WTC11 (cell line): ENCODE results near the gene INHBC. TPM values are rescaled to one million over a fixed set of nuclear protein-coding genes. Genes with fewer than 3 reads are reported as not detected.

Source experiments
- ATAC-seq: fragments of 200-7000 bp; cut with Tn5 transposase; 2 replicates; pipeline ENCODE4 v1.10.0; 2021; ENCODE audit warnings: mild to moderate bottlenecking, moderate library complexity
- CTCF ChIA-PET: fragments of 300-600 bp; sonication (Branson Sonifier 250); formaldehyde crosslinking; loops from one replicate; lab custom pipeline; 2021; ENCODE audit warnings: antibody characterized with exemption; lab: Charles Lee
- POLR2A ChIA-PET: fragments of 350-600 bp; sonication (Branson Sonifier 250); formaldehyde crosslinking; loops from one replicate; lab custom pipeline; 2021; ENCODE audit warnings: antibody characterized with exemption; lab: Charles Lee
- DNase-seq: peaks from one replicate; pipeline ENCODE4 v3.0.0; 2021; ENCODE audit warnings: low spot score
- H3K27ac Mint-ChIP-seq: 2 replicates; pipeline ENCODE4 v1.8.0; 2021; ENCODE audit warnings: mixed read lengths
- H3K27me3 Mint-ChIP-seq: 2 replicates; pipeline ENCODE4 v1.8.0; 2021; ENCODE audit warnings: low read depth, mild to moderate bottlenecking, moderate library complexity, mixed read lengths
- H3K36me3 Mint-ChIP-seq: 2 replicates; pipeline ENCODE4 v1.8.0; 2021; ENCODE audit warnings: mixed read lengths
- H3K4me1 Mint-ChIP-seq: 2 replicates; pipeline ENCODE4 v1.8.0; 2022; ENCODE audit warnings: mixed read lengths
- H3K4me3 Mint-ChIP-seq: 2 replicates; pipeline ENCODE4 v1.8.0; 2021; ENCODE audit warnings: mild to moderate bottlenecking, moderate library complexity, mixed read lengths
- H3K9me3 Mint-ChIP-seq: 2 replicates; pipeline ENCODE4 v1.8.0; 2021; ENCODE audit warnings: mixed read lengths
- ATF1 ChIP-seq: sonication (generic); formaldehyde crosslinking; IDR thresholded peaks from 2 replicates; pipeline ENCODE4 v1.8.1; 2023; ENCODE audit warnings: mild to moderate bottlenecking, moderate library complexity, missing genetic modification reagents
- CBFB ChIP-seq: sonication (generic); formaldehyde crosslinking; IDR thresholded peaks from 2 replicates; pipeline ENCODE4 v1.8.1; 2022; ENCODE audit warnings: mild to moderate bottlenecking, low read depth, missing genetic modification reagents
- CDX4 ChIP-seq: fragments of 250-450 bp; sonication (Bioruptor Pico); IDR thresholded peaks from 2 replicates; pipeline ENCODE4 v1.9.0; 2021; ENCODE audit warnings: moderate library complexity, mild to moderate bottlenecking, inconsistent platforms, borderline replicate concordance
- E2F1 ChIP-seq: sonication (generic); formaldehyde crosslinking; IDR thresholded peaks from 2 replicates; pipeline ENCODE4 v1.8.0; 2022; ENCODE audit warnings: mild to moderate bottlenecking, missing genetic modification reagents
- ESRRA ChIP-seq: sonication (generic); formaldehyde crosslinking; IDR thresholded peaks from 2 replicates; pipeline ENCODE4 v1.8.1; 2022; ENCODE audit warnings: mild to moderate bottlenecking, missing genetic modification reagents, borderline replicate concordance
- KAT7 ChIP-seq: sonication (generic); formaldehyde crosslinking; IDR thresholded peaks from 2 replicates; pipeline ENCODE4 v1.8.1; 2023; ENCODE audit warnings: missing genetic modification reagents, mild to moderate bottlenecking, borderline replicate concordance
- MXD4 ChIP-seq: fragments of 250-450 bp; sonication (Bioruptor Pico); IDR thresholded peaks from 2 replicates; pipeline ENCODE4 v1.8.0; 2021; ENCODE audit warnings: mild to moderate bottlenecking, moderate library complexity, borderline replicate concordance
- PREB ChIP-seq: sonication (generic); formaldehyde crosslinking; IDR thresholded peaks from 2 replicates; pipeline ENCODE4 v1.8.1; 2022; ENCODE audit warnings: mild to moderate bottlenecking, missing genetic modification reagents, moderate library complexity, borderline replicate concordance
- PRRX2 ChIP-seq: fragments of 250-450 bp; sonication (Bioruptor Pico); IDR thresholded peaks from 2 replicates; pipeline ENCODE4 v1.8.0; 2021; ENCODE audit warnings: mild to moderate bottlenecking
- SMAD4 ChIP-seq: sonication (generic); formaldehyde crosslinking; IDR thresholded peaks from 2 replicates; pipeline ENCODE4 v1.8.0; 2022; ENCODE audit warnings: mild to moderate bottlenecking, missing genetic modification reagents
- SP1 ChIP-seq: sonication (generic); formaldehyde crosslinking; conservative IDR thresholded peaks from 2 replicates; pipeline ENCODE4 v1.8.1; 2022; ENCODE audit warnings: missing genetic modification reagents
- TP53 ChIP-seq: sonication (generic); formaldehyde crosslinking; IDR thresholded peaks from 2 replicates; pipeline ENCODE4 v1.8.1; 2023; ENCODE audit warnings: mild to moderate bottlenecking, missing genetic modification reagents
- ZNF423 ChIP-seq: fragments of 250-450 bp; sonication (Bioruptor Pico); IDR thresholded peaks from 2 replicates; pipeline ENCODE4 v2.1.2; 2022; ENCODE audit warnings: mild to moderate bottlenecking, moderate library complexity
- ZNF671 ChIP-seq: fragments of 250-450 bp; sonication (Bioruptor Pico); IDR thresholded peaks from 2 replicates; pipeline ENCODE4 v1.8.0; 2021; ENCODE audit warnings: mild to moderate bottlenecking
- total RNA-seq: library from RNA; stranded (reverse); gene quantifications from 3 replicates; pipeline ENCODE4 v1.2.3, GENCODE V29; 2021
- TF ChIP-seq, protein P1 (sequence below): sonication (generic); formaldehyde crosslinking; IDR thresholded peaks from 2 replicates; pipeline ENCODE4 v1.8.1; 2023; ENCODE audit warnings: mild to moderate bottlenecking, missing genetic modification reagents, borderline replicate concordance
- TF ChIP-seq, protein P2 (sequence below): sonication (generic); formaldehyde crosslinking; IDR thresholded peaks from 2 replicates; pipeline ENCODE4 v1.8.0; 2022; ENCODE audit warnings: missing genetic modification reagents
- TF ChIP-seq, protein P3 (sequence below): sonication (generic); formaldehyde crosslinking; IDR thresholded peaks from 2 replicates; pipeline ENCODE4 v1.8.0; 2022; ENCODE audit warnings: mild to moderate bottlenecking, missing genetic modification reagents

The INHBC gene
- total RNA-seq, 1 experiment from 2014 or later, result 0.20 TPM

GRCh38 chr12:57461276-57461916 lies 26.8 kb downstream of the INHBC start:
- no peak for TF ChIP-seq ZNF671 (CRISPR knock-in tag)
- TF ChIP-seq ATF1 (CRISPR knock-in tag), result no peak
- TF ChIP-seq, protein P1, sequence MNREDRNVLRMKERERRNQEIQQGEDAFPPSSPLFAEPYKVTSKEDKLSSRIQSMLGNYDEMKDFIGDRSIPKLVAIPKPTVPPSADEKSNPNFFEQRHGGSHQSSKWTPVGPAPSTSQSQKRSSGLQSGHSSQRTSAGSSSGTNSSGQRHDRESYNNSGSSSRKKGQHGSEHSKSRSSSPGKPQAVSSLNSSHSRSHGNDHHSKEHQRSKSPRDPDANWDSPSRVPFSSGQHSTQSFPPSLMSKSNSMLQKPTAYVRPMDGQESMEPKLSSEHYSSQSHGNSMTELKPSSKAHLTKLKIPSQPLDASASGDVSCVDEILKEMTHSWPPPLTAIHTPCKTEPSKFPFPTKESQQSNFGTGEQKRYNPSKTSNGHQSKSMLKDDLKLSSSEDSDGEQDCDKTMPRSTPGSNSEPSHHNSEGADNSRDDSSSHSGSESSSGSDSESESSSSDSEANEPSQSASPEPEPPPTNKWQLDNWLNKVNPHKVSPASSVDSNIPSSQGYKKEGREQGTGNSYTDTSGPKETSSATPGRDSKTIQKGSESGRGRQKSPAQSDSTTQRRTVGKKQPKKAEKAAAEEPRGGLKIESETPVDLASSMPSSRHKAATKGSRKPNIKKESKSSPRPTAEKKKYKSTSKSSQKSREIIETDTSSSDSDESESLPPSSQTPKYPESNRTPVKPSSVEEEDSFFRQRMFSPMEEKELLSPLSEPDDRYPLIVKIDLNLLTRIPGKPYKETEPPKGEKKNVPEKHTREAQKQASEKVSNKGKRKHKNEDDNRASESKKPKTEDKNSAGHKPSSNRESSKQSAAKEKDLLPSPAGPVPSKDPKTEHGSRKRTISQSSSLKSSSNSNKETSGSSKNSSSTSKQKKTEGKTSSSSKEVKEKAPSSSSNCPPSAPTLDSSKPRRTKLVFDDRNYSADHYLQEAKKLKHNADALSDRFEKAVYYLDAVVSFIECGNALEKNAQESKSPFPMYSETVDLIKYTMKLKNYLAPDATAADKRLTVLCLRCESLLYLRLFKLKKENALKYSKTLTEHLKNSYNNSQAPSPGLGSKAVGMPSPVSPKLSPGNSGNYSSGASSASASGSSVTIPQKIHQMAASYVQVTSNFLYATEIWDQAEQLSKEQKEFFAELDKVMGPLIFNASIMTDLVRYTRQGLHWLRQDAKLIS (CRISPR knock-in tag), result no peak
- 0 out of 2 replicates have a peak, but pooled peaks have one; percentile 35 for TF ChIP-seq ZNF423 (CRISPR knock-in tag)
- TF ChIP-seq PREB (CRISPR knock-in tag), result no peak
- no peak; the same call in 1 of the 2 replicates for TF ChIP-seq SMAD4 (CRISPR knock-in tag)
- TF ChIP-seq CBFB (CRISPR knock-in tag), result no peak
- TF ChIP-seq E2F1, result no peak
- TF ChIP-seq, protein P2, sequence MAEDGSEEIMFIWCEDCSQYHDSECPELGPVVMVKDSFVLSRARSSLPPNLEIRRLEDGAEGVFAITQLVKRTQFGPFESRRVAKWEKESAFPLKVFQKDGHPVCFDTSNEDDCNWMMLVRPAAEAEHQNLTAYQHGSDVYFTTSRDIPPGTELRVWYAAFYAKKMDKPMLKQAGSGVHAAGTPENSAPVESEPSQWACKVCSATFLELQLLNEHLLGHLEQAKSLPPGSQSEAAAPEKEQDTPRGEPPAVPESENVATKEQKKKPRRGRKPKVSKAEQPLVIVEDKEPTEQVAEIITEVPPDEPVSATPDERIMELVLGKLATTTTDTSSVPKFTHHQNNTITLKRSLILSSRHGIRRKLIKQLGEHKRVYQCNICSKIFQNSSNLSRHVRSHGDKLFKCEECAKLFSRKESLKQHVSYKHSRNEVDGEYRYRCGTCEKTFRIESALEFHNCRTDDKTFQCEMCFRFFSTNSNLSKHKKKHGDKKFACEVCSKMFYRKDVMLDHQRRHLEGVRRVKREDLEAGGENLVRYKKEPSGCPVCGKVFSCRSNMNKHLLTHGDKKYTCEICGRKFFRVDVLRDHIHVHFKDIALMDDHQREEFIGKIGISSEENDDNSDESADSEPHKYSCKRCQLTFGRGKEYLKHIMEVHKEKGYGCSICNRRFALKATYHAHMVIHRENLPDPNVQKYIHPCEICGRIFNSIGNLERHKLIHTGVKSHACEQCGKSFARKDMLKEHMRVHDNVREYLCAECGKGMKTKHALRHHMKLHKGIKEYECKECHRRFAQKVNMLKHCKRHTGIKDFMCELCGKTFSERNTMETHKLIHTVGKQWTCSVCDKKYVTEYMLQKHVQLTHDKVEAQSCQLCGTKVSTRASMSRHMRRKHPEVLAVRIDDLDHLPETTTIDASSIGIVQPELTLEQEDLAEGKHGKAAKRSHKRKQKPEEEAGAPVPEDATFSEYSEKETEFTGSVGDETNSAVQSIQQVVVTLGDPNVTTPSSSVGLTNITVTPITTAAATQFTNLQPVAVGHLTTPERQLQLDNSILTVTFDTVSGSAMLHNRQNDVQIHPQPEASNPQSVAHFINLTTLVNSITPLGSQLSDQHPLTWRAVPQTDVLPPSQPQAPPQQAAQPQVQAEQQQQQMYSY (CRISPR knock-in tag), result no peak
- TF ChIP-seq TP53 (CRISPR knock-in tag), result no peak
- no peak for TF ChIP-seq CDX4
- TF ChIP-seq ESRRA (CRISPR knock-in tag), result no peak
- TF ChIP-seq, protein P3, sequence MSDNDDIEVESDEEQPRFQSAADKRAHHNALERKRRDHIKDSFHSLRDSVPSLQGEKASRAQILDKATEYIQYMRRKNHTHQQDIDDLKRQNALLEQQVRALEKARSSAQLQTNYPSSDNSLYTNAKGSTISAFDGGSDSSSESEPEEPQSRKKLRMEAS (CRISPR knock-in tag), result no peak
- TF ChIP-seq MXD4 (CRISPR knock-in tag), result no peak
- TF ChIP-seq KAT7, result 0 out of 2 replicates have a peak, but pooled peaks have one; percentile 30
- TF ChIP-seq PRRX2, result no peak
- 0 out of 2 replicates have a peak, but pooled peaks have one; percentile 31 for TF ChIP-seq SP1 (CRISPR knock-in tag)
- Mint-ChIP-seq H3K27me3 (peaks cover 9% of the 10 kb centered on the region), H3K9me3 (no peaks in the 10 kb centered on the region), H3K4me1 (peaks cover 32% of the 10 kb centered on the region), H3K4me3 (peak overlapping the region; percentile 96), H3K27ac (peak overlapping the region; percentile 100), H3K36me3 (0 out of 2 replicates have a peak, but pooled peaks cover 3% of the 10 kb centered on the region)
- peak; percentile 95 for DNase-seq
- ChIA-PET POLR2A (interaction anchor here (0.6 to 1.7 kb wide), 5 partner anchors 59 to 761 kb away, joined by 3 to 8 read pairs (median 6); partner anchors contain the start of gene DDIT3), CTCF (interaction anchor here (0.7 to 5.2 kb wide), 17 partner anchors 9 to 248 kb away, joined by 3 to 88 read pairs (median 6); partner anchors contain the start of genes SHMT2 and STAC3)
- ATAC-seq, result peak; percentile 16
